GM12801 (cell line): Measurements from ENCODE around the gene TXNIP.

Experiments
- TF ChIP-seq, protein P1 (sequence below): IDR thresholded peaks from one replicate; pipeline ENCODE4 v1.5.1; 2011; ENCODE audit warnings: control low read depth; ENCODE audit not compliant: insufficient read length; ENCODE audit errors: extremely low read depth

TXNIP gene

GRCh38 chr1:145979746-145980456, 16.5 kb downstream of the TXNIP start:
- TF ChIP-seq, protein P1, sequence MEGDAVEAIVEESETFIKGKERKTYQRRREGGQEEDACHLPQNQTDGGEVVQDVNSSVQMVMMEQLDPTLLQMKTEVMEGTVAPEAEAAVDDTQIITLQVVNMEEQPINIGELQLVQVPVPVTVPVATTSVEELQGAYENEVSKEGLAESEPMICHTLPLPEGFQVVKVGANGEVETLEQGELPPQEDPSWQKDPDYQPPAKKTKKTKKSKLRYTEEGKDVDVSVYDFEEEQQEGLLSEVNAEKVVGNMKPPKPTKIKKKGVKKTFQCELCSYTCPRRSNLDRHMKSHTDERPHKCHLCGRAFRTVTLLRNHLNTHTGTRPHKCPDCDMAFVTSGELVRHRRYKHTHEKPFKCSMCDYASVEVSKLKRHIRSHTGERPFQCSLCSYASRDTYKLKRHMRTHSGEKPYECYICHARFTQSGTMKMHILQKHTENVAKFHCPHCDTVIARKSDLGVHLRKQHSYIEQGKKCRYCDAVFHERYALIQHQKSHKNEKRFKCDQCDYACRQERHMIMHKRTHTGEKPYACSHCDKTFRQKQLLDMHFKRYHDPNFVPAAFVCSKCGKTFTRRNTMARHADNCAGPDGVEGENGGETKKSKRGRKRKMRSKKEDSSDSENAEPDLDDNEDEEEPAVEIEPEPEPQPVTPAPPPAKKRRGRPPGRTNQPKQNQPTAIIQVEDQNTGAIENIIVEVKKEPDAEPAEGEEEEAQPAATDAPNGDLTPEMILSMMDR, result no peak

GRCh38 chr1:145978854-145979745, 17.3 kb downstream of the TXNIP start:
- TF ChIP-seq, protein P1, result no peak

DNA sequence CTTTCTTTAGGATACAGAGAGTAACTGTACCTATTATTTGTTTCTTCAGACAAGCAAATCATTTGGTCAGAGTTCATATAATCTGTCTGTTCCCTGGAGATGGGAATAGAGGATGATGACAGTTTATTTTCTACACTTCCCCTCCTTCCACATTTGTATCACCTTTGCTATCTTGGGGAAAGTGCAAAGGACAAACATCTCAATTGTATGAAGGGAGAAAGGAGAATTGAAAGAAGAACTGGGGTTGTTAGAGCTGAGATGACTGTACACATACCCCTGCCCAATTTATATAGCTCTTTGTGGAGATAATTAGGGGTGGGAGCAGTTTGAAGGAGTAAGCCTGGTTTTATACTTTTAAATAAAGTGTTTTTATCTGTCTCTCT, 17.9 kb downstream of the TXNIP start:
- TF ChIP-seq, protein P1, result no peak

GRCh38 chr1:145977486-145978470, 18.6 kb downstream of the TXNIP start:
- TF ChIP-seq, protein P1, result no peak

DNA sequence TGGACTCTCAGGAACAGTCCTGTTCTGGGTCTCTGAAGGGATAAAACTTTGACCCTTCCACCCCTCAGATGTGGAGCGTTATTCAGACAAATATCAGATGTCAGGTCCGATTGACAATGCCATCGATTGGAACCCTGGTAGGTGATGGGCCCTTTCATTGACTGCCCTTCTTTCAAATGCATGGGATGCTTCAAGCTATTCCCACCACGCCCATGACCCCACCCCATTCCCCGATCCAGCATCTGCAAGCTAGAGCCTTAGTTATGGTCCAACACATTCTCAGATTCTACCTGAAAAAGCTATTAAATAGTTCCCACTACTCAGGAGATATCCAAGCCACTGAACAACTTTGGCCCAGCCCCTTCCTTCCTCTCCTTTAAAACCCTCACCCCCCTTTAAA, 19.4 kb downstream of the TXNIP start:
- TF ChIP-seq, protein P1, result no peak

- TF ChIP-seq, protein P1, result no peak
These were observed 21.2 kb downstream of the TXNIP start for GRCh38 chr1:145975216-145975615.

DNA sequence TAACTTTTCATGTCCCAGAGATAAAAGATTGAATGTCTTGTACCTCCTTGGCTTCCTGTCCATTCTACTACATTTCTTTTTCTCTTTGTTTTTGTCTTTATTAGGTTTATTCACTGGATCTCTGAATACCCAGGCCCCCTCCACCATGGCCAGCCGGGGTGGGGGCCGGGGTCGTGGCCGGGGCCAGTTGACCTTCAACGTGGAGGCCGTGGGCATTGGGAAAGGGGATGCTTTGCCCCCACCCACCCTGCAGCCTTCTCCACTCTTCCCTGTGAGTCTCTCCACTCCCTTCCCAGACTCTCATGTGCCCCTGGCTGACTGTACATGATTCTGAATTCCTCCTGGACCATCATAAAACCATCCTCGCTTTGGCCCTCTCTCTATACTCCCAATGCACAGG, 21.7 kb downstream of the TXNIP start:
- TF ChIP-seq, protein P1, result no peak
